Hepatic stellate cell (primary cell): ENCODE data around the gene SMIM38.

Experiments
- DNase-seq: peaks from one replicate; pipeline ENCODE4 v3.0.0; 2011; ENCODE audit warnings: low spot score

The SMIM38 gene

GRCh38 chr11:69186316-69187260 lies 30.9 kb downstream of the SMIM38 start:
- no peak for DNase-seq

GRCh38 chr11:69187540-69188065 lies 31.9 kb downstream of the SMIM38 start:
- no peak for DNase-seq

DNA sequence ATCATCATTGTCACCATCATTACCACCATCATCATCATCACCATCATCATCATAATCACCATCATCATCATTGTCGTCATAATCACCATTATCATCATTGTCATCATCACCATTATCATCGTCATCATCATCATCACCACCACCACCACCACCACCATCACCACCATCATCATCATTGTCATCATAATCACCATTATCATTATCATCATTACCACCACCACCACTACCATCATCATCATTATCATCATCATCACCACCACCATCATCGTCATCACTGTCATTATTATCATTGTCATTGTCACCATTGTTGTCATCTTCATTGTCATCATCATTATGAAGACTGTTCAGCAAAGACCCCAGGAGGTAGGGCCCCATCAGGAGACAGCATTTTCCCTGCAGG lies 33.3 kb downstream of the SMIM38 start:
- DNase-seq = no peak

- no peak for DNase-seq
Observed at GRCh38 chr11:69190796-69191536, 35.2 kb downstream of the SMIM38 start.

GRCh38 chr11:69192301-69192721 lies 36.6 kb downstream of the SMIM38 start:
- no peak for DNase-seq

DNA sequence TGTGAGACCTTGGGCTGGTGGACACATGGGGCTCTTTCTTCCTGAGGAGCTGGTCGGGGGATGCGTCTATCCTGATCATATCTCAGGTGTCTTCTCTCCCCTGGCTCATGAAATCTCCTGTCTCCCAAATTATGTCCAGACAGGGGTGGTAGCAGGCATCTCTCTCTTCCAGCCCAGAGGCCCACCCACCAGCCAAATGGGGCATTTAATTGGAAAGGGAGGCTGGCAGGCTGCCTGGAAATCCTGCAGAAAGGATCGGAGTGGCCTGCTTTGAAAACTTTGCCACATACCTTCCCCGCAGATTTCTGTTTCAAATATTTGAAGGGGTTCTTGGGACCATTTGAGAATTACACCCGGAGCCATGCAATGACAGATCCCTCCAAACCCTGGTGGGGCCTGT lies 37.4 kb downstream of the SMIM38 start:
- DNase-seq = no peak

- DNase-seq = no peak
Observed at GRCh38 chr11:69193629-69194028, 37.9 kb downstream of the SMIM38 start.

GRCh38 chr11:69194396-69194795 lies 38.7 kb downstream of the SMIM38 start:
- no peak for DNase-seq

- DNase-seq = no peak
Observed at GRCh38 chr11:69194956-69195355, 39.2 kb downstream of the SMIM38 start.

- DNase-seq = no peak
Observed at GRCh38 chr11:69195824-69196782, 40.4 kb downstream of the SMIM38 start.

- no peak for DNase-seq
Observed at GRCh38 chr11:69196783-69197169, 41.0 kb downstream of the SMIM38 start.

- no peak for DNase-seq
Observed at GRCh38 chr11:69198891-69199582, 43.3 kb downstream of the SMIM38 start.

GRCh38 chr11:69199583-69200315 lies 44.0 kb downstream of the SMIM38 start:
- DNase-seq = no peak

DNA sequence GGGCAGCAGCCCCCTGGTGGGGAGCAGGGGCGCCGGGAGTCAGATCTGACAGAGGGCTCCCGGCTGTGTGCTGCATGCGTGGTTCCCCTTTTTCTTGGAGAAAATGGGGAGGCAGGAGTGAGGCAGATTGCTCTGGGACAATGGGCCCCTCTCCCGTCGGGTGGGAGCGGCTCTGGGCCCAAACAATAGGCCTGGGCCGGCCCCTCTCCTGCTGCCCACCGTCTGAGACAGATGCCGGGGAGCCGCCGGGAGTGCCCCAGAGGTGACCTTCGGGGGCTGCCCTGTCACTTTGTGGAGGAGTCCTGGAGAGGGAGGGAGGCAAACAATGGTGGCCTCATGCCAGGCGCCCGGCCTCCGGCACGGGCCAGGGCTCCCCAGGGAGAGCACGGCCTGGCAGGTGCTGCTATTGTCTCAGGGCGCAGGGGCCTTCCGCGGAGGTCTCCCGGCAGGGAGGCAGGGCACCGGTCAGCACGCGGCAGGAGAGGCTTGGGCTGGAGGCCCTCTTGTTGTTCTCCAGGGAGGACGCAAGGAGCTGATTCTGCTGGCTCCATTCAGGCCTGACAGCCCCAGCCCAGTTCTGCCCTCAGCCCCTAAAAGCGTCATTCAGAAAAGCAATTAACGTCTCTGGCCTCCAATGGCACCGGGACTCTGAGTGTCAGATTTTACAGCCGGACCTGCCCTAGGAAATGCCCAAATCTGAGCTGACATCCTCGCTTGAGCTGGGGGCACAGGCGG lies 44.8 kb downstream of the SMIM38 start:
- no peak for DNase-seq

DNA sequence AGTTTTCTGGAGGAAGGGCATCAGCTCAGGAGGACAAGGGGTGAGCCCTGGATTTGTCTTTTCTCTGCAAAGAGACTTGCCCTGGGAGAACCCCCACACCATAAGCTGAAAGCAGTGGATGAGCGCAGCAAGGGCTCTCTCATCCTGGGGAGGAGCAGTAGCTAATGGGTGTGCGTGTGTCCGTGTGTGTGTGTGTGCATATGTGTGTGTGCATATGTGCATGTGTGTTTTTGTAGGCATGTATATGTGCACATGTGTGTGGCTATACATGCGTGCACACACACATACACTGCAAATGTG lies 45.3 kb downstream of the SMIM38 start:
- no peak for DNase-seq

GRCh38 chr11:69201764-69202370 lies 46.1 kb downstream of the SMIM38 start:
- no peak for DNase-seq

- no peak for DNase-seq
Observed at GRCh38 chr11:69202511-69203221, 46.9 kb downstream of the SMIM38 start.

DNA sequence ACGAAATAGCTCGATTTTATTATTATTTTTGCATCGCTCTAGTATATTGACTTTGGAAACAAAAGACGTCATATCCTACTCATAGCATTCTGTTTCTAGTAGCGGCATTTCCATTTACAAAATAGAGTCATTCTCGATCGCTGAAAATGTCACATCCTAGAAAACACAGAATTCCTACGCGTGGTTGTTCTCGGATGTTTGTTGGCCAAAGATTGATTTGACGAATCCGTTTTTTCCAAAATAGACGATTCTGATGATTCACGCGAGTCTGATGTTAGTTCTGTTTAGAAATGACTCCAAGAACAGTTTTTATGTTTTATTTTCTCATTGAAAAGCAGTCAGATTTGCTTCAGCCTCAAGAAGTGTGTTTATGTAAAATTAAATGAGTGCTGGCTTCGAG lies 47.6 kb downstream of the SMIM38 start:
- no peak for DNase-seq

GRCh38 chr11:69203901-69204245 lies 48.1 kb downstream of the SMIM38 start:
- DNase-seq = no peak
